Chondrocyte (in vitro differentiated cells): ENCODE data around the gene C1QTNF1. TPM values are rescaled to one million over a fixed set of nuclear protein-coding genes. Genes with fewer than 3 reads are reported as not detected.
A peak's percentile ranks its signal among the peaks of the same experiment; 100 is the strongest.

ENCODE experiments used
- DNase-seq: peaks from one replicate; pipeline ENCODE4 v3.0.0; 2021; ENCODE audit warnings: mixed read lengths, low spot score
- H3K27ac Mint-ChIP-seq: one replicate; pipeline ENCODE4 v1.8.0; 2021; ENCODE audit warnings: mild to moderate bottlenecking, moderate library complexity, mixed read lengths; ENCODE audit not compliant: unreplicated experiment
- H3K27me3 Mint-ChIP-seq: 2 replicates; pipeline ENCODE4 v1.8.0; 2021; ENCODE audit warnings: low read depth, mixed read lengths
- H3K36me3 Mint-ChIP-seq: 2 replicates; pipeline ENCODE4 v1.8.0; 2021; ENCODE audit warnings: low read depth, mixed read lengths
- H3K4me1 Mint-ChIP-seq: 2 replicates; pipeline ENCODE4 v1.8.0; 2021; ENCODE audit warnings: low read depth, mild to moderate bottlenecking, mixed read lengths
- H3K4me3 Mint-ChIP-seq: one replicate; pipeline ENCODE4 v1.8.0; 2021; ENCODE audit warnings: mild to moderate bottlenecking, moderate library complexity, mixed read lengths; ENCODE audit not compliant: unreplicated experiment
- H3K9me3 Mint-ChIP-seq: 2 replicates; pipeline ENCODE4 v1.8.0; 2021; ENCODE audit warnings: low read depth, mixed read lengths
- CTCF ChIP-seq: fragments of 200-600 bp; sonication (generic); IDR thresholded peaks from 2 replicates; pipeline ENCODE4 v1.5.0; 2021; ENCODE audit warnings: antibody characterized with exemption, mild to moderate bottlenecking, moderate library complexity
- total RNA-seq: library from RNA; stranded (reverse); gene quantifications from 3 replicates; pipeline ENCODE4 v1.2.1, GENCODE V29; 2021

The C1QTNF1 gene
- total RNA-seq, 1 donor from 2014 or later: 74.7 TPM

DNA sequence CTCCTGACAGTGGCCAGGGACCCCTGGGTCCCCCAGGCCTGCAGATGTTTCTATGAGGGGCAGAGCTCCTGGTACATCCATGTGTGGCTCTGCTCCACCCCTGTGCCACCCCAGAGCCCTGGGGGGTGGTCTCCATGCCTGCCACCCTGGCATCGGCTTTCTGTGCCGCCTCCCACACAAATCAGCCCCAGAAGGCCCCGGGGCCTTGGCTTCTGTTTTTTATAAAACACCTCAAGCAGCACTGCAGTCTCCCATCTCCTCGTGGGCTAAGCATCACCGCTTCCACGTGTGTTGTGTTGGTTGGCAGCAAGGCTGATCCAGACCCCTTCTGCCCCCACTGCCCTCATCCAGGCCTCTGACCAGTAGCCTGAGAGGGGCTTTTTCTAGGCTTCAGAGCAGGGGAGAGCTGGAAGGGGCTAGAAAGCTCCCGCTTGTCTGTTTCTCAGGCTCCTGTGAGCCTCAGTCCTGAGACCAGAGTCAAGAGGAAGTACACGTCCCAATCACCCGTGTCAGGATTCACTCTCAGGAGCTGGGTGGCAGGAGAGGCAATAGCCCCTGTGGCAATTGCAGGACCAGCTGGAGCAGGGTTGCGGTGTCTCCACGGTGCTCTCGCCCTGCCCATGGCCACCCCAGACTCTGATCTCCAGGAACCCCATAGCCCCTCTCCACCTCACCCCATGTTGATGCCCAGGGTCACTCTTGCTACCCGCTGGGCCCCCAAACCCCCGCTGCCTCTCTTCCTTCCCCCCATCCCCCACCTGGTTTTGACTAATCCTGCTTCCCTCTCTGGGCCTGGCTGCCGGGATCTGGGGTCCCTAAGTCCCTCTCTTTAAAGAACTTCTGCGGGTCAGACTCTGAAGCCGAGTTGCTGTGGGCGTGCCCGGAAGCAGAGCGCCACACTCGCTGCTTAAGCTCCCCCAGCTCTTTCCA lies 25.1 kb downstream of the C1QTNF1 start:
- H3K27ac Mint-ChIP-seq: no peak overlapping the region
- peaks cover 17% of the 10 kb centered on the region for H3K4me1 Mint-ChIP-seq
- peak; percentile 72 for DNase-seq
- H3K4me3 Mint-ChIP-seq: no peak overlapping the region
- no peak for TF ChIP-seq CTCF
- peaks cover 6% of the 10 kb centered on the region for H3K9me3 Mint-ChIP-seq
- peaks cover 8% of the 10 kb centered on the region for H3K36me3 Mint-ChIP-seq
- H3K27me3 Mint-ChIP-seq: peaks cover 16% of the 10 kb centered on the region

- Mint-ChIP-seq H3K4me3 (no peak overlapping the region), H3K36me3 (peaks cover 6% of the 10 kb centered on the region), H3K27ac (no peak overlapping the region), H3K9me3 (peaks cover 12% of the 10 kb centered on the region), H3K4me1 (peaks cover 22% of the 10 kb centered on the region), H3K27me3 (peaks cover 12% of the 10 kb centered on the region)
- no peak for TF ChIP-seq CTCF
- DNase-seq: peak; percentile 86
Measured at GRCh38 chr17:79049821-79050220, 25.9 kb downstream of the C1QTNF1 start.

DNA sequence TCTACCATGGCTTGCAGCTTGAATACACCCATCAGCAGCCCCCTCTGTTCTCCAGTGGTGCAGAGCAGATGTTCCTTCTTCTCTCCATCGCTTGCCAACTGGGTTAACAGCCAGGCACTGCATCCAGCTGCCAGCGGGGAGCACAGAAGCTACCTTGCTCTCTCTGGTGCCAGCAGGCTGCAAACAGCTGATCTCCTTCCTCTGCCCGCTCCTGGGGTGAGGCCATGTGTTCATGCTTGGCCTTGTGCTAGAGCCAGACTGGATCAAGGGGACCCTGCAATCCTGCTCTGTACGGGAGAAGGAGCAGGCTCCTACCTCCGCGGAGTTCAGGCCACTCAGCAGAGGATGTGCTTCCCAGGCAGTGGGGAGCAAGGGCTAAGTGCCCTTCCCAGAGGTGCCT lies 26.6 kb downstream of the C1QTNF1 start:
- H3K27me3 Mint-ChIP-seq: peaks cover 8% of the 10 kb centered on the region
- no peak overlapping the region for H3K27ac Mint-ChIP-seq
- H3K4me3 Mint-ChIP-seq: no peak overlapping the region
- peaks cover 6% of the 10 kb centered on the region for H3K36me3 Mint-ChIP-seq
- DNase-seq: peak; percentile 59
- H3K9me3 Mint-ChIP-seq: peaks cover 14% of the 10 kb centered on the region
- peaks cover 29% of the 10 kb centered on the region for H3K4me1 Mint-ChIP-seq
- TF ChIP-seq CTCF: no peak

DNA sequence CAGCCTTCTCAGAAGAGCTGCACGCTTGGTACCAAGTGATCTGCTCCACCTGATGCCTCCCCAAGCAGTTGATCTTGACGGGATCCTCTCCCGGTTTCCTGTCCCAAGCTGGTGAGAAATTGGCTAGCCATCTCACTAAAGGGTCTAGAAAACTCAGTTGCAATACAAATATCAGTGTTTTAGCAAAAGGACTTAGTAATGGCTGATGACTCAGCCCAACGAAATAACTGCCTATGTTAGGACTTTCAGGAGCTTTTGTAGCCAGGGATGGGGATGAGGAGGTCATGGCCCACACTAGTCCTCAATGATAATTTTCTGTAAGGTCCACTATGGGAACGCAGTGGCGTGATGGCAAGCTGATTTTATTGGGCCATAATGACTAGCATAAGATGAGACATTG lies 27.3 kb downstream of the C1QTNF1 start:
- no peak overlapping the region for H3K27ac Mint-ChIP-seq
- no peak for TF ChIP-seq CTCF
- peaks cover 14% of the 10 kb centered on the region for H3K9me3 Mint-ChIP-seq
- no peak for DNase-seq
- peaks cover 23% of the 10 kb centered on the region for H3K4me1 Mint-ChIP-seq
- H3K27me3 Mint-ChIP-seq: peaks cover 2% of the 10 kb centered on the region
- peaks cover 4% of the 10 kb centered on the region for H3K36me3 Mint-ChIP-seq
- H3K4me3 Mint-ChIP-seq: no peak overlapping the region

DNA sequence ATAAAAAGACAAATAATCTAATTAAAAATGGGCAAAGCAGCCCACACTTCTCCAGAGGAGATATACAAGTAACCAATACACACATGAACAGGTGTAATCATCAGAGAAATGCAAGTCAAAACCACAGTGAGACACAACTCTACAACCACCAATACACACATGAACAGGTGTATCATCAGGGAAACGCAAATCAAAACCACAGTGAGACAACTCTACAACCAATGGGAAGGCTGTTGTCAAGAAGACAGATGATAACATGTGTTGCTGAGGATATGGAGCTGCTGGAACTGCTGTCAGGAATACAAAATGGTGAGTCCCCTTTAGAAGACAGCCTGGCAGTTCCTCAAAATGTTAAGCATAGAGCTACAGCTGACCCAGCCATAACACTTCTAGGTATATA lies 28.2 kb downstream of the C1QTNF1 start:
- Mint-ChIP-seq H3K4me3 (no peak overlapping the region), H3K9me3 (peaks cover 14% of the 10 kb centered on the region), H3K36me3 (peaks cover 4% of the 10 kb centered on the region), H3K27ac (no peak overlapping the region), H3K27me3 (peaks cover 2% of the 10 kb centered on the region), H3K4me1 (peaks cover 23% of the 10 kb centered on the region)
- no peak for DNase-seq
- TF ChIP-seq CTCF: no peak
